ENCODE results near the gene ATP5PB. TPM values are rescaled to one million over a fixed set of nuclear protein-coding genes. Genes with fewer than 3 reads are reported as not detected.

ATP5PB gene
- total RNA-seq (2022) (194 and 219 TPM in 2 replicates), Bru-seq, nascent RNA (percentile 87 among the genes with signal in this experiment), BruChase-seq, experiment 1, labeled RNA remaining after a 2-hour chase (percentile 84 among the genes with signal in this experiment), BruChase-seq, experiment 2, labeled RNA remaining after a 6-hour chase (percentile 94 among the genes with signal in this experiment)
- long read RNA-seq, transcript ATP5PB-202 (7 exons, 3,156 nt), result major isoform, 384 of 405 reads
- long read RNA-seq, transcript ATP5PB-201 (6 exons, 1,040 nt), result minor isoform, 16 of 405 reads
- long read RNA-seq, partial matches to known transcripts, result 3 of 405 reads
- long read RNA-seq, other reads (novel, unspliced or antisense), result 2 of 405 reads

DNA sequence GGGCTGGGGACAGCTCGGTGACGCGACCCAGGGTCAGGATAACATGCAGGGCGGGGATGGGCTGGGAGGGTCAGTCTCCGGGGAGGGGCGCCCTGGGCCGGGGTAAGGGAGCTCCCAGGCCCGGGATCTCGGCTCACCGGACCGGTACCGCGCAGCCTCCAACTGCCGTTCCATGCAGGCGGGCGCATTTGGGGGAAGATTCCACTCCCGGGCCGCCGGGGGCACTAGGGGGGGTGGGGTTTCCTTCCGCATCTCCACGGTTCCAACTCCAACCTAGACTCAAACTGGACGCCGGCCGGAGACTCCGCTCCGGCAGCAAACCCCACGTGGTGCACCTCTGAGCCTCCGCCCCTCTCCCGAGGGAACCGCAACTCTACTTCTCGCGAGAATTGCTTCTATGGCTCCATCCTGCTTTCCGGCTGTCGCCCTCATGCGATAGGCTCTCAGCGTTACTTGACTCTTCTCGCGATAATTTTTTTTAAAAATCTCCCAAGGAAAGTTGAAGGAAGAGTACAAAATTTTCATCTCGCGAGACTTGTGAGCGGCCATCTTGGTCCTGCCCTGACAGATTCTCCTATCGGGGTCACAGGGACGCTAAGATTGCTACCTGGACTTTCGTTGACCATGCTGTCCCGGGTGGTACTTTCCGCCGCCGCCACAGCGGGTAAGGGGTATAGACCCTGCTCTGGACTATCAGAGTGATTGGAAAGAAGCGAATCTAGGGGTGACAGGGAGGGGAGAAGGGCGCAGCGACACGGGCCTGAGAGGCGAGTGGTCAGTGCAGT lies at the start of gene ATP5PB, which contains the start of gene WDR77:
TSS of gene ATP5PB (plus strand) at position 547 of the 785 bp plus-strand sequence. CDS start at position 625, 78 bp downstream.
TSS of gene WDR77 (minus strand) at position 339 of the 785 bp plus-strand sequence. CDS start at position 252, 87 bp downstream.
- Histone ChIP-seq H3K4me1 (peaks cover 14% of the 10 kb centered on the region), H3K9me3 (no peaks in the 10 kb centered on the region), H3K36me3 (ENCODE audit: control insufficient read depth, insufficient read depth, low read length) (no peaks in the 10 kb centered on the region), H3K27me3 (replicated peaks; ENCODE audit: control insufficient read depth, insufficient read depth, low read length) (no peaks in the 10 kb centered on the region), H3K4me3 (ENCODE audit: low read depth, low read length) (peak within 1 kb of the TSS; percentile 76)
- intact Hi-C loops (cut with micrococcal nuclease; ENCODE audit: unreplicated experiment), result no loop called here
- Mint-ChIP-seq H3K4me3 (ENCODE audit: unreplicated experiment) (peak within 1 kb of the TSS; percentile 97), H3K36me3 (ENCODE audit: insufficient read depth, unreplicated experiment) (peaks cover 46% of the 10 kb centered on the region), H3K4me1 (ENCODE audit: low read depth, unreplicated experiment) (peaks cover 20% of the 10 kb centered on the region), H3K27ac (ENCODE audit: unreplicated experiment) (peak within 1 kb of the TSS; percentile 99), H3K9me3 (ENCODE audit: unreplicated experiment) (no peaks in the 10 kb centered on the region), H3K27me3 (ENCODE audit: insufficient read depth, unreplicated experiment) (no peaks in the 10 kb centered on the region)
- BruUV-seq (replicated peaks), result no TSS peak
- POLR2A ChIA-PET, result interaction anchor here (0.5 to 1.2 kb wide), 7 partner anchors 11 to 1464 kb away, joined by 3 to 6 read pairs (median 3); no protein-coding TSS in a partner anchor
- CTCF ChIA-PET, result interaction anchor here (0.6 to 0.8 kb wide), 2 partner anchors 298 to 368 kb away, joined by 3 to 4 read pairs; no protein-coding TSS in a partner anchor
- peak; percentile 93 to 96 for DNase-seq
- TF ChIP-seq, protein P1, sequence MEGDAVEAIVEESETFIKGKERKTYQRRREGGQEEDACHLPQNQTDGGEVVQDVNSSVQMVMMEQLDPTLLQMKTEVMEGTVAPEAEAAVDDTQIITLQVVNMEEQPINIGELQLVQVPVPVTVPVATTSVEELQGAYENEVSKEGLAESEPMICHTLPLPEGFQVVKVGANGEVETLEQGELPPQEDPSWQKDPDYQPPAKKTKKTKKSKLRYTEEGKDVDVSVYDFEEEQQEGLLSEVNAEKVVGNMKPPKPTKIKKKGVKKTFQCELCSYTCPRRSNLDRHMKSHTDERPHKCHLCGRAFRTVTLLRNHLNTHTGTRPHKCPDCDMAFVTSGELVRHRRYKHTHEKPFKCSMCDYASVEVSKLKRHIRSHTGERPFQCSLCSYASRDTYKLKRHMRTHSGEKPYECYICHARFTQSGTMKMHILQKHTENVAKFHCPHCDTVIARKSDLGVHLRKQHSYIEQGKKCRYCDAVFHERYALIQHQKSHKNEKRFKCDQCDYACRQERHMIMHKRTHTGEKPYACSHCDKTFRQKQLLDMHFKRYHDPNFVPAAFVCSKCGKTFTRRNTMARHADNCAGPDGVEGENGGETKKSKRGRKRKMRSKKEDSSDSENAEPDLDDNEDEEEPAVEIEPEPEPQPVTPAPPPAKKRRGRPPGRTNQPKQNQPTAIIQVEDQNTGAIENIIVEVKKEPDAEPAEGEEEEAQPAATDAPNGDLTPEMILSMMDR (IDR thresholded peaks at IDR 0.05; ENCODE audit: insufficient read depth in 1 of 2, low read depth in 1 of 2, low read length in 1 of 2, severe bottlenecking in 1 of 2, unreplicated experiment in 1 of 2), result no peak

- Mint-ChIP-seq H3K9me3 (ENCODE audit: unreplicated experiment) (no peaks in the 10 kb centered on the region), H3K4me3 (ENCODE audit: unreplicated experiment) (no peak overlapping the region), H3K27me3 (ENCODE audit: insufficient read depth, unreplicated experiment) (no peaks in the 10 kb centered on the region), H3K36me3 (ENCODE audit: insufficient read depth, unreplicated experiment) (no peaks in the 10 kb centered on the region), H3K27ac (ENCODE audit: unreplicated experiment) (no peak overlapping the region), H3K4me1 (ENCODE audit: low read depth, unreplicated experiment) (peaks cover 7% of the 10 kb centered on the region)
- no TSS peak for BruUV-seq (replicated peaks)
- H3K4me1 ChIP-seq, result peaks cover 3% of the 10 kb centered on the region; the same call in 1 of the 2 replicates
- ChIA-PET CTCF (interaction anchor here (0.6 to 1.9 kb wide), 4 partner anchors 18 to 731 kb away, joined by 3 to 13 read pairs (median 4); no protein-coding TSS in a partner anchor), POLR2A (interaction anchor here (0.6 to 1.3 kb wide), 3 partner anchors 15 to 257 kb away, joined by 3 to 4 read pairs (median 3); no protein-coding TSS in a partner anchor)
- no peak overlapping the region for H3K4me3 ChIP-seq (ENCODE audit: low read depth, low read length)
- intact Hi-C loops (cut with micrococcal nuclease; ENCODE audit: unreplicated experiment), result loop anchor here (1.0 to 5.0 kb wide), 2 partner anchors 53 to 177 kb away; no protein-coding TSS in a partner anchor
- no peaks in the 10 kb centered on the region for H3K27me3 ChIP-seq (replicated peaks; ENCODE audit: control insufficient read depth, insufficient read depth, low read length)
- TF ChIP-seq, protein P1 (IDR thresholded peaks at IDR 0.05; ENCODE audit: insufficient read depth in 1 of 2, low read depth in 1 of 2, low read length in 1 of 2, severe bottlenecking in 1 of 2, unreplicated experiment in 1 of 2), result peak; percentile 28 to 31
- H3K9me3 ChIP-seq, result no peaks in the 10 kb centered on the region
- DNase-seq, result peak in 1 of 2 experiments; percentile 60
- H3K36me3 ChIP-seq (ENCODE audit: control insufficient read depth, insufficient read depth, low read length), result no peaks in the 10 kb centered on the region; the same call in 1 of the 2 replicates
Measured at GRCh38 chr1:111399792-111400610, 49.3 kb upstream of the ATP5PB start.

Measured in Caco-2 (cell line).